Erythroblast (primary cell): Measurements from ENCODE around the gene DENR.

Experiments used
- GATA1 ChIP-seq: IDR thresholded peaks from 2 replicates; pipeline ENCODE4 v1.6.1; 2011; ENCODE audit warnings: low read depth, mild to moderate bottlenecking, control low read depth, low read length, moderate library complexity
- POLR2A ChIP-seq: IDR thresholded peaks from 2 replicates; pipeline ENCODE4 v1.6.1; 2011; ENCODE audit warnings: mild to moderate bottlenecking, low read length

GRCh38 chr12:122754790-122755189 lies 2.2 kb downstream of the DENR start:
- TF ChIP-seq POLR2A, result no peak
- no peak for TF ChIP-seq GATA1
